NCI-H69 (cell line): ENCODE results near the gene CYYR1.
A peak's percentile ranks its signal among the peaks of the same experiment; 100 is the strongest.
"Not testable (repeated sequence)": the region's sequence is repeated elsewhere in the genome, so short reads cannot be mapped to it uniquely, and the experiment has no call there.

Experiments
- DNase-seq: peaks from one replicate; lab custom pipeline; 2025; lab: John Stamatoyannopoulos, UW

CYYR1 gene

GRCh38 chr21:26489781-26490180, 83.3 kb downstream of the CYYR1 start:
- no peak for DNase-seq

- no peak for DNase-seq
Measured at GRCh38 chr21:26487981-26488480, 85.1 kb downstream of the CYYR1 start.

- DNase-seq: no peak
Measured at GRCh38 chr21:26473471-26473870, 99.6 kb downstream of the CYYR1 start.

- DNase-seq: no peak
Measured at GRCh38 chr21:26471099-26471471, 102.0 kb downstream of the CYYR1 start.

- DNase-seq: no peak
Measured at GRCh38 chr21:26470351-26471098, 102.6 kb downstream of the CYYR1 start.

GRCh38 chr21:26469789-26470188, 103.3 kb downstream of the CYYR1 start:
- DNase-seq: peak; percentile 13

GRCh38 chr21:26465916-26466315, 107.2 kb downstream of the CYYR1 start:
- no peak for DNase-seq

GRCh38 chr21:26461500-26461899, 111.6 kb downstream of the CYYR1 start:
- DNase-seq: peak; percentile 7

GRCh38 chr21:26460621-26461020, 112.5 kb downstream of the CYYR1 start:
- DNase-seq: no peak

- not testable (repeated sequence) for DNase-seq
Measured at GRCh38 chr21:26458854-26459253, 114.2 kb downstream of the CYYR1 start.

GRCh38 chr21:26457817-26458216, 115.3 kb downstream of the CYYR1 start:
- DNase-seq: no peak

GRCh38 chr21:26453267-26453666, 119.8 kb downstream of the CYYR1 start:
- no peak for DNase-seq

GRCh38 chr21:26451081-26451740, 121.9 kb downstream of the CYYR1 start:
- DNase-seq: no peak

- peak; percentile 10 for DNase-seq
Measured at GRCh38 chr21:26449161-26449560, 123.9 kb downstream of the CYYR1 start.

GRCh38 chr21:26448751-26449150, 124.3 kb downstream of the CYYR1 start:
- DNase-seq: no peak

- DNase-seq: no peak
Measured at GRCh38 chr21:26447932-26448475, 125.1 kb downstream of the CYYR1 start.

- DNase-seq: no peak
Measured at GRCh38 chr21:26445440-26445839, 127.6 kb downstream of the CYYR1 start.

GRCh38 chr21:26444646-26445045, 128.4 kb downstream of the CYYR1 start:
- DNase-seq: no peak

- no peak for DNase-seq
Measured at GRCh38 chr21:26443867-26444266, 129.2 kb downstream of the CYYR1 start.

GRCh38 chr21:26443291-26443690, 129.8 kb downstream of the CYYR1 start:
- no peak for DNase-seq

GRCh38 chr21:26441149-26441548, 131.9 kb downstream of the CYYR1 start:
- peak; percentile 9 for DNase-seq

GRCh38 chr21:26438976-26439375, 134.1 kb downstream of the CYYR1 start:
- no peak for DNase-seq

GRCh38 chr21:26437326-26438009, 135.6 kb downstream of the CYYR1 start:
- DNase-seq: no peak
